GM20431 (cell line): ENCODE data around the gene EPHA1.

ENCODE experiments used
- in situ Hi-C: fragments of 300-500 bp; cut with MseI, MboI; formaldehyde crosslinking; loops from one replicate; pipeline ENCODE4 v1.15.0; 2020; ENCODE audit warnings: low sequenced_read_pairs; ENCODE audit not compliant: unreplicated experiment

The EPHA1 gene

GRCh38 chr7:143408686-143409561, at the start of gene EPHA1:
EPHA1 (minus strand) TSS chr7:143408856; CDS start chr7:143408805, 51 bp downstream.
- in situ Hi-C loops, result loop anchor here (25.0 kb wide), 1 partner anchor 172 kb away; no protein-coding TSS in a partner anchor

GRCh38 chr7:143458263-143458662, 49.6 kb upstream of the EPHA1 start:
- in situ Hi-C loops, result no loop called here

GRCh38 chr7:143456992-143457793, 48.5 kb upstream of the EPHA1 start:
- in situ Hi-C loops, result no loop called here

GRCh38 chr7:143455942-143456341, 47.3 kb upstream of the EPHA1 start:
- in situ Hi-C loops, result no loop called here

GRCh38 chr7:143455491-143455890, 46.8 kb upstream of the EPHA1 start:
- in situ Hi-C loops, result no loop called here

- in situ Hi-C loops, result no loop called here
Observed at GRCh38 chr7:143454091-143454680, 45.5 kb upstream of the EPHA1 start.

- in situ Hi-C loops, result no loop called here
Observed at GRCh38 chr7:143452495-143452894, 43.8 kb upstream of the EPHA1 start.

GRCh38 chr7:143451746-143452145, 43.1 kb upstream of the EPHA1 start:
- in situ Hi-C loops, result no loop called here

GRCh38 chr7:143451122-143451521, 42.5 kb upstream of the EPHA1 start:
- in situ Hi-C loops, result no loop called here

GRCh38 chr7:143449793-143450192, 41.1 kb upstream of the EPHA1 start:
- in situ Hi-C loops, result no loop called here

- in situ Hi-C loops, result no loop called here
Observed at GRCh38 chr7:143448429-143448828, 39.8 kb upstream of the EPHA1 start.

- in situ Hi-C loops, result no loop called here
Observed at GRCh38 chr7:143447466-143447865, 38.8 kb upstream of the EPHA1 start.

GRCh38 chr7:143444785-143445184, 36.1 kb upstream of the EPHA1 start:
- in situ Hi-C loops, result no loop called here

- in situ Hi-C loops, result no loop called here
Observed at GRCh38 chr7:143444063-143444782, 35.6 kb upstream of the EPHA1 start.

- in situ Hi-C loops, result no loop called here
Observed at GRCh38 chr7:143443153-143443552, 34.5 kb upstream of the EPHA1 start, which contains the start of gene TAS2R60. TAS2R60 (plus strand) TSS chr7:143443453; CDS start chr7:143443453, 0 bp downstream.

GRCh38 chr7:143439866-143440265, 31.2 kb upstream of the EPHA1 start:
- in situ Hi-C loops, result no loop called here

- in situ Hi-C loops, result no loop called here
Observed at GRCh38 chr7:143437578-143437977, 28.9 kb upstream of the EPHA1 start.

- in situ Hi-C loops, result no loop called here
Observed at GRCh38 chr7:143436325-143436946, 27.8 kb upstream of the EPHA1 start.

- in situ Hi-C loops, result no loop called here
Observed at GRCh38 chr7:143435266-143435665, 26.6 kb upstream of the EPHA1 start.
